ENCODE results near the gene ADA.

DNA sequence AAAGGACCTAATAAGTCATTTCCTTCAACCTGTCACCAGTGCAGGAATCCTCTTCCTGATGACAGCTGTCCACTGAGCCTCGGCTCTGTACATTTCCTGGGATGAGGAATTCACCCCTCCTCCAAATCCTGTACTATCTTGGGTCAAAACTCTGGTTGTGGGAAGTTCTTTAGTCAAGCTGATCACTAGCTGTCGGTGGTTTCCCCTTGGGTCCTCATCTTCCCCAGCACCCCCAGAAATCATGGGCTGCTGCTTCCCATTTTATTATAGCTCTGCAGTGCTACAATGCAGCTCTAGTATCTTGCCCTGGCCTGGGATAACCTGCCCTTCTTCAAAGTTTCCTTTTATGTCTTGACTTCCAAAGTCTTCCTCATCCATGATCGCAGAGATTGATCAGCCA, 14.6 kb upstream of the ADA start:
- no peak for TF ChIP-seq POLR2A (IDR thresholded peaks at IDR 0.05)
- TF ChIP-seq, protein P1, sequence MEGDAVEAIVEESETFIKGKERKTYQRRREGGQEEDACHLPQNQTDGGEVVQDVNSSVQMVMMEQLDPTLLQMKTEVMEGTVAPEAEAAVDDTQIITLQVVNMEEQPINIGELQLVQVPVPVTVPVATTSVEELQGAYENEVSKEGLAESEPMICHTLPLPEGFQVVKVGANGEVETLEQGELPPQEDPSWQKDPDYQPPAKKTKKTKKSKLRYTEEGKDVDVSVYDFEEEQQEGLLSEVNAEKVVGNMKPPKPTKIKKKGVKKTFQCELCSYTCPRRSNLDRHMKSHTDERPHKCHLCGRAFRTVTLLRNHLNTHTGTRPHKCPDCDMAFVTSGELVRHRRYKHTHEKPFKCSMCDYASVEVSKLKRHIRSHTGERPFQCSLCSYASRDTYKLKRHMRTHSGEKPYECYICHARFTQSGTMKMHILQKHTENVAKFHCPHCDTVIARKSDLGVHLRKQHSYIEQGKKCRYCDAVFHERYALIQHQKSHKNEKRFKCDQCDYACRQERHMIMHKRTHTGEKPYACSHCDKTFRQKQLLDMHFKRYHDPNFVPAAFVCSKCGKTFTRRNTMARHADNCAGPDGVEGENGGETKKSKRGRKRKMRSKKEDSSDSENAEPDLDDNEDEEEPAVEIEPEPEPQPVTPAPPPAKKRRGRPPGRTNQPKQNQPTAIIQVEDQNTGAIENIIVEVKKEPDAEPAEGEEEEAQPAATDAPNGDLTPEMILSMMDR (IDR thresholded peaks at IDR 0.05) = no peak
